GM12801 (cell line): Measurements from ENCODE around the gene ZNF862.

Experiments
- TF ChIP-seq, protein P1 (sequence below): IDR thresholded peaks from one replicate; pipeline ENCODE4 v1.5.1; 2011; ENCODE audit warnings: control low read depth; ENCODE audit not compliant: insufficient read length; ENCODE audit errors: extremely low read depth

The ZNF862 gene

DNA sequence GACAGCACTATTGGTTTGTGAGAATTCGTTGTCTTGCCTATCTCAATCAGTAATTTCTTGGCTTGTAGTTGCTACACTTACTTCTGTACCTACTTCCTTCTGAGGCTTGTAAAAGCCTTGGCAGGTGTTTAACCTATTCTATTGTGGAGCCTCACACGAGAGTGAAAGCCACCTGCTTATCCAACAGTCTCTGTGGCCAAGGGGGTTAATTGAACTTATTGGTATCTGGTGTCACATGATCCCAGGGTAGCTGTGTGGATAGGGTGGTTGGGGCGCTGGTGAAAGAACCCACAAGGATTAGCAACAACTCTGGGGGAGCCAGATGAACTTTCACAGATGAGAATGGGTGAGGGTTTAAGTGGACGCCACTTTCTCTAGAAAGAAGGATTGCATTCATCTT lies 21.7 kb downstream of the ZNF862 start:
- TF ChIP-seq, protein P1, sequence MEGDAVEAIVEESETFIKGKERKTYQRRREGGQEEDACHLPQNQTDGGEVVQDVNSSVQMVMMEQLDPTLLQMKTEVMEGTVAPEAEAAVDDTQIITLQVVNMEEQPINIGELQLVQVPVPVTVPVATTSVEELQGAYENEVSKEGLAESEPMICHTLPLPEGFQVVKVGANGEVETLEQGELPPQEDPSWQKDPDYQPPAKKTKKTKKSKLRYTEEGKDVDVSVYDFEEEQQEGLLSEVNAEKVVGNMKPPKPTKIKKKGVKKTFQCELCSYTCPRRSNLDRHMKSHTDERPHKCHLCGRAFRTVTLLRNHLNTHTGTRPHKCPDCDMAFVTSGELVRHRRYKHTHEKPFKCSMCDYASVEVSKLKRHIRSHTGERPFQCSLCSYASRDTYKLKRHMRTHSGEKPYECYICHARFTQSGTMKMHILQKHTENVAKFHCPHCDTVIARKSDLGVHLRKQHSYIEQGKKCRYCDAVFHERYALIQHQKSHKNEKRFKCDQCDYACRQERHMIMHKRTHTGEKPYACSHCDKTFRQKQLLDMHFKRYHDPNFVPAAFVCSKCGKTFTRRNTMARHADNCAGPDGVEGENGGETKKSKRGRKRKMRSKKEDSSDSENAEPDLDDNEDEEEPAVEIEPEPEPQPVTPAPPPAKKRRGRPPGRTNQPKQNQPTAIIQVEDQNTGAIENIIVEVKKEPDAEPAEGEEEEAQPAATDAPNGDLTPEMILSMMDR: no peak

- TF ChIP-seq, protein P1: no peak
Observed at GRCh38 chr7:149860821-149861727, 22.9 kb downstream of the ZNF862 start.

- TF ChIP-seq, protein P1: no peak
Observed at GRCh38 chr7:149861728-149862045, 23.5 kb downstream of the ZNF862 start.

DNA sequence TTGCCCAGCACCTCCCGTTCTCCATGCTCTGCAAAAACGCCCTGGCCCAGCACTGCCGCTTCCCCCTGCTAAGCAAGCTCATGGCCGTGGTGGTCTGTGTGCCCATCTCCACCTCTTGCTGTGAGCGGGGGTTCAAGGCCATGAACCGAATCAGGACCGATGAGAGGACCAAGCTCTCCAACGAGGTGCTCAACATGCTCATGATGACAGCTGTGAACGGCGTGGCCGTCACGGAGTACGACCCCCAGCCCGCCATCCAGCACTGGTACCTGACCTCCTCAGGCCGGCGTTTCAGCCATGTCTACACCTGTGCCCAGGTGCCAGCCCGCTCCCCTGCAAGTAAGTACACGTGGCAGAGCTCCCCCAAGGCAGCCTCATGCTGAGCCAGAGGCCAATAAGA lies 24.0 kb downstream of the ZNF862 start:
- TF ChIP-seq, protein P1: no peak

DNA sequence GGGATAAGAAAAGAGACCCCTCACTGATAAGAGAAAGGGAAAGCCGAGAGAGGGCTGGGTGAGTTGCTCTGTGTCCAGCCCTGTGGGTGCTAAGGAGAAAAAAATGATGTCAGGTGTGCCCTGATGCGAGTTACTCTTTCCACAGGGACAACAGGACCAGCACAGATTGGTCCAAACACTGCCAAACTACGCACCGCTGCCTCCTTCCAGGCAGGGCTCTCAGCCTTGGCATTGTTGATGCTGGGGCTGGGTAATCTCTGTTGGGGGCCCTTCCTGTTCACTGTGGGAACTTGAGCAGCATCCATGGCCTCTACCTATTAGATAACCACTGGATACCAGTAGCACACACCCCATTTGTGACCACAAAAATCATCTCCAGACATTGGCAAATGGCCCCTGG lies 25.3 kb downstream of the ZNF862 start:
- TF ChIP-seq, protein P1: no peak

DNA sequence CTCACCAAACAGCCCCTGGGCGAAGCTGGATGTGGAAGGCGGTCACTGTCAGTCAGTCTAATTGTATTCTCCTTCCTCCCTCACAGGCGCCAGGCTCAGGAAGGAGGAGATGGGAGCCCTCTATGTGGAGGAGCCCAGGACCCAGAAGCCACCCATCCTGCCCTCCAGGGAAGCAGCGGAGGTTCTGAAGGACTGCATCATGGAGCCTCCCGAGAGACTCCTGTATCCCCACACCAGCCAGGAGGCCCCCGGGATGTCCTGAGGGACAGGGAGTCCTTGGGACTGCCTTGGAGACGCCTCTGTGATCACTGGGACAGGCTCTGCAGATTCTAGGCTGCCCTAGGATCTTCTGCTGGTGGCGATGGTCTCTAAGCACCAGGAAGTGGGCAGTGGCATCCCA lies 25.8 kb downstream of the ZNF862 start:
- TF ChIP-seq, protein P1: no peak

- TF ChIP-seq, protein P1: no peak
Observed at GRCh38 chr7:149864751-149865150, 26.6 kb downstream of the ZNF862 start.
